Neutrophil (primary cell): Measurements from ENCODE around the gene UNC50.

Source experiments
- H3K27ac ChIP-seq: fragments of 200-600 bp; sonication (generic); 2 replicates; pipeline ENCODE4 v1.5.1; 2016; ENCODE audit warnings: mild to moderate bottlenecking, moderate library complexity
- H3K27me3 ChIP-seq: fragments of 200-600 bp; sonication (generic); 2 replicates; pipeline ENCODE4 v1.6.0; 2016; ENCODE audit warnings: mild to moderate bottlenecking
- H3K36me3 ChIP-seq: fragments of 200-600 bp; sonication (generic); 2 replicates; pipeline ENCODE4 v1.5.1; 2017
- H3K4me1 ChIP-seq, 2 experiments: fragments of 200-600 bp in 1 of 2; sonication (generic) in 1 of 2; 1 replicate in 1 of 2; 2 replicates in 1 of 2; pipeline versions ENCODE4 v1.5.1 to v1.6.1; 2013 to 2016; ENCODE audit warnings: low read depth in 1 of 2, low read length in 1 of 2, mild to moderate bottlenecking in 1 of 2, moderate library complexity in 1 of 2; ENCODE audit not compliant: control insufficient read depth in 1 of 2, insufficient read depth in 1 of 2
- H3K4me3 ChIP-seq, 2 experiments: fragments of 200-600 bp in 1 of 2; sonication (generic) in 1 of 2; 1 replicate in 1 of 2; 2 replicates in 1 of 2; pipeline ENCODE4 v1.5.1; 2013 to 2016; ENCODE audit warnings: low read depth in 1 of 2, low read length in 1 of 2, mild to moderate bottlenecking in 1 of 2, moderate library complexity in 1 of 2
- H3K9me3 ChIP-seq: fragments of 200-600 bp; sonication (generic); 2 replicates; pipeline ENCODE4 v1.5.1; 2016
- TF ChIP-seq, protein P1 (sequence below): fragments of 200-600 bp; sonication (generic); IDR thresholded peaks from 2 replicates; pipeline ENCODE4 v1.5.1; 2016; ENCODE audit warnings: antibody characterized with exemption

Gene UNC50, protein sequence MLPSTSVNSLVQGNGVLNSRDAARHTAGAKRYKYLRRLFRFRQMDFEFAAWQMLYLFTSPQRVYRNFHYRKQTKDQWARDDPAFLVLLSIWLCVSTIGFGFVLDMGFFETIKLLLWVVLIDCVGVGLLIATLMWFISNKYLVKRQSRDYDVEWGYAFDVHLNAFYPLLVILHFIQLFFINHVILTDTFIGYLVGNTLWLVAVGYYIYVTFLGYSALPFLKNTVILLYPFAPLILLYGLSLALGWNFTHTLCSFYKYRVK

DNA sequence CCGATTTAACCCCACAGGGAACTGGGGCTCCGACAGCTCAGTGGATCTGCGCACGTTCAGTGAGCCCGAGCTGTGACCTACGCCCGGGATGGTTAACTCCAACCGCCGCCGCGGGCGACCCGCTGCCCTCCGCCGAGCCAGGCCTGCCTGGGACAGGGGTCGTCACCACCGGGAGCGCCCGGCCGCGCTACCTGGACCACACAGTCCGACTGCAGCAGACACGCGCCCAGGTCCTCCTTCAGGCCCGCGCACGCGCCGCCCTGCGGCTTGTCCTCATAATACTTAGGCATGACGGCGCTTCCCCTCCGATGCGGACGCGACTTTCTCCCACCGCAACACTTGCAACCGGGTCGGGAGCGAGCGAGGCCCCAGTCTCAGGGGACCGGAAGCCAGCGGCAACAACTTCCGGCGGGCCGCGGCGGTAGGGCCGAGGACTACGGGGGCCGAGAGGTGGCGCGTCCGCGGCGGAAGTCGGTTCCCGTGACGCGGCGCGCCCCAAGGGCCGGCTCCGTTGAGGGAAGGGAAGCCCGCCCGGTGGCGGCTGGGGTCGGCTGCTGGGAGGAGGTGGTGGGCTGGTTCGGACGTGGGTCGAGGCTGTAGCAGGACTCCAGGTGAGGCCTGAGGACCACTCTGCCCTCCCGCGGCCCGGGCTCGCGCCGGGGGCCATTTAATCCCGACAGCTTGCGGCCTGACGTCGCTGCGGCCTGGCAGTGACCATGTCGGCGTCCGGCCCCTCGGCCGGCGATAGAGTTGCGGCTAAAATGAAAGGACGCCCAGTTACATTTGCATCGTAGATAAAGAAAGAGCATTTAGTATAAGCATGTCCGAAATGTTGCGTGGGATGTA lies at the start of gene UNC50, which contains the start of gene COA5:
Gene UNC50 (plus strand): TSS at position 474 of the 846 bp plus-strand sequence. CDS start 1,171 bp downstream, outside the sequence.
Gene COA5 (minus strand): TSS at position 397 of the 846 bp plus-strand sequence. CDS start 107 bp downstream, at position 290.
- H3K4me1 ChIP-seq, result peaks cover 27 to 28% of the 10 kb centered on the region in 2 experiments
- peak within 1 kb of the TSS; percentile 92 for H3K27ac ChIP-seq
- H3K9me3 ChIP-seq, result no peaks in the 10 kb centered on the region
- TF ChIP-seq, protein P1, sequence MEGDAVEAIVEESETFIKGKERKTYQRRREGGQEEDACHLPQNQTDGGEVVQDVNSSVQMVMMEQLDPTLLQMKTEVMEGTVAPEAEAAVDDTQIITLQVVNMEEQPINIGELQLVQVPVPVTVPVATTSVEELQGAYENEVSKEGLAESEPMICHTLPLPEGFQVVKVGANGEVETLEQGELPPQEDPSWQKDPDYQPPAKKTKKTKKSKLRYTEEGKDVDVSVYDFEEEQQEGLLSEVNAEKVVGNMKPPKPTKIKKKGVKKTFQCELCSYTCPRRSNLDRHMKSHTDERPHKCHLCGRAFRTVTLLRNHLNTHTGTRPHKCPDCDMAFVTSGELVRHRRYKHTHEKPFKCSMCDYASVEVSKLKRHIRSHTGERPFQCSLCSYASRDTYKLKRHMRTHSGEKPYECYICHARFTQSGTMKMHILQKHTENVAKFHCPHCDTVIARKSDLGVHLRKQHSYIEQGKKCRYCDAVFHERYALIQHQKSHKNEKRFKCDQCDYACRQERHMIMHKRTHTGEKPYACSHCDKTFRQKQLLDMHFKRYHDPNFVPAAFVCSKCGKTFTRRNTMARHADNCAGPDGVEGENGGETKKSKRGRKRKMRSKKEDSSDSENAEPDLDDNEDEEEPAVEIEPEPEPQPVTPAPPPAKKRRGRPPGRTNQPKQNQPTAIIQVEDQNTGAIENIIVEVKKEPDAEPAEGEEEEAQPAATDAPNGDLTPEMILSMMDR, result peak; percentile 69
- H3K36me3 ChIP-seq, result peaks cover 36% of the 10 kb centered on the region
- no peaks in the 10 kb centered on the region for H3K27me3 ChIP-seq
- H3K4me3 ChIP-seq, result peak within 1 kb of the TSS; percentile 80 to 92

DNA sequence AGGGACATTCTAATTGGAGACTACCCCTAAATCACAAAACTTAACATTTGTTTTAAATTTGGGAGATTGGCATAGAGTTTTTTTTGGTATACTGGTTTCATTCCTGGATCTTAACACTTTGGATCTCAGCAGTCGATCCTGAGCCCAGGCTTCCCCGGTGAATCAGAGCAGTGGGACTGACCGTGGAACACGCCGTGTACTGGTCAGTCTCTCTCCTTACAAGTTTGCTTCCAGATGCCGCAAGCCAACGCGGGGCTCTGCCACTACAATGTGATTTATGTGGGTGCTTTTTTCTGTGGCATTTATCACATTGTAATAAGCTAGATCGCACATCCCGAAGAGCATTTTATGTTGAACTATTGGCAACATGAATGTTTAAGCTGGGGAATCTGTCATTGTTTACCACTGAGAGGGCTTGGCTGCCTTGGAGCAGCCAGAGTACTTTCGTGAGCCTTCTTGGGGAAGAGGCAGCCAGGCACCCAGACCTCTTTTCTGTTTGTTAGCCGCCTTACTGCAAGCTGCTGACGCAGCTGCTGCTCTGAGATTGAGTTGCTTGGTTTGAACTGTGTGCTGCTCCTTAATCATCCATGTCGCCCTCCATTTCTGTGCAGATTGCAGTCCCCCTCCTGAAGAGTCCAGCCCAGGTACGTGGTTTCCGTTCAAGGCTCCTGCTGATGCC lies 49.4 kb upstream of the UNC50 start:
- TF ChIP-seq, protein P1, result no peak
- H3K4me1 ChIP-seq, result no peaks in the 10 kb centered on the region
- H3K27ac ChIP-seq, result no peak overlapping the region
- H3K4me3 ChIP-seq, result no peak overlapping the region
- H3K27me3 ChIP-seq, result no peaks in the 10 kb centered on the region
- peaks cover 99% of the 10 kb centered on the region for H3K36me3 ChIP-seq
- H3K9me3 ChIP-seq, result no peaks in the 10 kb centered on the region

DNA sequence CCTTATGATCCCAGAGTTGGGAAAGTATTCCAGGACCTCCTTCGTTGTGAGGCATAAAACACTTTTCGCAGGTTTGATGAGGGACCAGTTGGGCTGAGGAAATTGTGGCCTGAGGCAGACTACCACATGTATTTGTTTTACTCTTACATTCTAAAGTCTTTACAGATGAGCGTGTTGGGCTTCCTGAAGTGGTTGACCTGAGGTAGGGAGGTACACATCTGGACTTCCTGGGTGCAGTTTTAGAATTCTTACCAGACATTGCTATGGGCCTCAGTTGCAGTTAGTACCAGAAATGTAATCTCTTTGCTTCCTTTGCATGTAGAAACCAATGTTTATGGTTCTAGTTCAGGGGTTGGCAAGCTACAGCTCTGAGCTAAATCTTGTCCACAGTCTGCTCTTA lies 48.8 kb upstream of the UNC50 start:
- no peak overlapping the region for H3K27ac ChIP-seq
- peaks cover 99% of the 10 kb centered on the region for H3K36me3 ChIP-seq
- no peaks in the 10 kb centered on the region for H3K4me1 ChIP-seq
- H3K9me3 ChIP-seq, result no peaks in the 10 kb centered on the region
- H3K27me3 ChIP-seq, result no peaks in the 10 kb centered on the region
- TF ChIP-seq, protein P1, result no peak
- no peak overlapping the region for H3K4me3 ChIP-seq

DNA sequence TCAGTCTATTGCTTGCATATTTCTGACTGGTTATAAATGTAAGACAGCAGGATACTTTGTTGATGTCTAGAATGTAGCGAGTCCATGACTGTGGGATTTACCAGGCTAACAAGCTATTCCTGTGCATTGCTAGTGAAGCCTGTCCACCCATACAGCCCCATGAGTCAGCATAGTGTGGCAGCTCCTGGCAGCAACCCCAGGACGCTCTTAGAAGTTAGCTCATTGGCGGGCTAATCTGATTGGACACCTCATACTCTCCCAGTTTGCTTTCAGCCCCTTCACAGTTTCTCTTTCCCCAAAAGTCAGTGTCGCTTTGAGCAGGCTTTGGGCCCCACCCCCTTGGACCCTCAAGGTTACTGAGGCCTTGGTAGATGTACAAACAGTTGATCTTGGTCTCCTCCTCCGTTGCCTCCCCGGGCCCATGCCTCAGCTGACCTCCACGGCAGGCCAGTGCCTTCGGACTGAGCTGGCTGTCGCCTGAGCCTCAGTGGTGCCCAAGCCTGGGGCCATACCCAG lies 48.1 kb upstream of the UNC50 start:
- TF ChIP-seq, protein P1, result no peak
- Histone ChIP-seq H3K27me3 (no peaks in the 10 kb centered on the region), H3K9me3 (no peaks in the 10 kb centered on the region), H3K4me1 (peaks cover 0 to 3% of the 10 kb centered on the region in 2 experiments), H3K36me3 (peaks cover 99% of the 10 kb centered on the region), H3K4me3 (no peak overlapping the region), H3K27ac (no peak overlapping the region)

DNA sequence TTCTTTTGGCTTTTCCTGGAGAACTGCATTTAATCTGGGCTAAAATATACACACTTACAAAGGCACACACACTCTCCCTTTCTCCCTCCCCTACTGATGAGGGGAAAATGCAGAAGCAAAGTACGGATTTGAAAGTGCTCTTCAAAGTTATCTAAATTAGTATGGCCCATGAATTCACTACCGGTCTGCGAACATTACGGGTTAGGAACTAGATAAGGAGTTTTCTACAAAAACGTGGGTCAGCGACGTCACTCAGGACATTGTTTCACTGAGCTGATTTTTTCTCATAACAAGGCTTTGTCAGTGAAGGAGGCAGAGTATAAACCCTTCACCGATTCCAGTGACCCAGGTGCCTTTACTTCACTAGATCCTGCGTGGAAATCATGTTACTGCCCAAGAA lies 47.4 kb upstream of the UNC50 start:
- Histone ChIP-seq H3K4me1 (peaks cover 0 to 3% of the 10 kb centered on the region in 2 experiments), H3K27ac (no peak overlapping the region), H3K36me3 (peaks cover 99% of the 10 kb centered on the region), H3K4me3 (no peak overlapping the region), H3K27me3 (no peaks in the 10 kb centered on the region), H3K9me3 (no peaks in the 10 kb centered on the region)
- TF ChIP-seq, protein P1, result no peak
